Mucosa of rectum (tissue), 2 donors: ENCODE data around the gene CREG2.

ENCODE experiments used
- H3K27ac ChIP-seq, 2 donors: one replicate each; pipeline ENCODE4 v1.7.0; 2013; ENCODE audit warnings: inconsistent platforms in 2 of 2, low read depth in 2 of 2, low read length in 2 of 2
- H3K27me3 ChIP-seq, 2 donors: one replicate each; pipeline ENCODE4 v1.7.0; 2013; ENCODE audit warnings: low read length in 2 of 2; ENCODE audit not compliant: control insufficient read depth in 2 of 2, insufficient read depth in 2 of 2
- H3K36me3 ChIP-seq, 2 donors: one replicate each; pipeline ENCODE4 v1.7.0; 2013; ENCODE audit warnings: low read length in 2 of 2; ENCODE audit not compliant: control insufficient read depth in 2 of 2, insufficient read depth in 2 of 2
- H3K4me1 ChIP-seq, 2 donors: one replicate each; pipeline ENCODE4 v1.7.0; 2013; ENCODE audit warnings: low read length in 2 of 2, mild to moderate bottlenecking in 1 of 2; ENCODE audit not compliant: control insufficient read depth in 2 of 2, insufficient read depth in 2 of 2
- H3K4me3 ChIP-seq, 2 donors: one replicate each; pipeline ENCODE4 v1.7.0; 2013; ENCODE audit warnings: low read length in 2 of 2
- H3K9ac ChIP-seq, 2 donors: one replicate each; pipeline ENCODE4 v1.7.0; 2013; ENCODE audit warnings: low read length in 2 of 2, low read depth in 1 of 2, mild to moderate bottlenecking in 1 of 2
- H3K9me3 ChIP-seq, 2 donors: one replicate each; pipeline ENCODE4 v1.7.0; 2013; ENCODE audit warnings: low read length in 2 of 2; ENCODE audit not compliant: control insufficient read depth in 2 of 2
- donor health status: healthy.
- donor health status: Normal muscosa, but diverticular disease.

Gene CREG2

GRCh38 chr2:101362316-101362715, 25.0 kb downstream of the CREG2 start:
- no peak overlapping the region for H3K27ac ChIP-seq
- H3K4me3 ChIP-seq, result no peak overlapping the region

GRCh38 chr2:101361522-101361921, 25.8 kb downstream of the CREG2 start:
- no peaks in the 10 kb centered on the region for H3K4me1 ChIP-seq
- H3K27me3 ChIP-seq, result peaks cover 0 to 2% of the 10 kb centered on the region in 2 donors
- no peaks in the 10 kb centered on the region for H3K36me3 ChIP-seq
- no peak overlapping the region for H3K9ac ChIP-seq
- no peaks in the 10 kb centered on the region for H3K9me3 ChIP-seq
- no peak overlapping the region for H3K27ac ChIP-seq
- H3K4me3 ChIP-seq, result no peak overlapping the region

More at GRCh38 chr2:101362316-101362715, 25.0 kb downstream of the CREG2 start:
- peaks cover 0 to 2% of the 10 kb centered on the region in 2 donors for H3K27me3 ChIP-seq
- H3K4me1 ChIP-seq, result no peaks in the 10 kb centered on the region
- no peaks in the 10 kb centered on the region for H3K36me3 ChIP-seq
- H3K9ac ChIP-seq, result no peak overlapping the region
- no peaks in the 10 kb centered on the region for H3K9me3 ChIP-seq

- Histone ChIP-seq H3K9ac (no peak overlapping the region), H3K27me3 (peaks cover 0 to 2% of the 10 kb centered on the region in 2 donors), H3K4me3 (no peak overlapping the region), H3K9me3 (no peaks in the 10 kb centered on the region), H3K4me1 (no peaks in the 10 kb centered on the region), H3K36me3 (no peaks in the 10 kb centered on the region), H3K27ac (no peak overlapping the region)
Measured at GRCh38 chr2:101361121-101361520, 26.2 kb downstream of the CREG2 start.

- no peaks in the 10 kb centered on the region for H3K9me3 ChIP-seq
- H3K27me3 ChIP-seq, result peaks cover 0 to 2% of the 10 kb centered on the region in 2 donors
- no peaks in the 10 kb centered on the region for H3K36me3 ChIP-seq
- H3K9ac ChIP-seq, result no peak overlapping the region
- H3K4me3 ChIP-seq, result no peak overlapping the region
- no peaks in the 10 kb centered on the region for H3K4me1 ChIP-seq
- H3K27ac ChIP-seq, result no peak overlapping the region
Measured at GRCh38 chr2:101360232-101360631, 27.1 kb downstream of the CREG2 start.

- Histone ChIP-seq H3K9ac (no peak overlapping the region), H3K4me1 (no peaks in the 10 kb centered on the region), H3K36me3 (no peaks in the 10 kb centered on the region), H3K27me3 (peaks cover 0 to 2% of the 10 kb centered on the region in 2 donors), H3K4me3 (no peak overlapping the region), H3K27ac (no peak overlapping the region), H3K9me3 (no peaks in the 10 kb centered on the region)
Measured at GRCh38 chr2:101359410-101359954, 27.8 kb downstream of the CREG2 start.

- H3K36me3 ChIP-seq, result no peaks in the 10 kb centered on the region
- H3K9me3 ChIP-seq, result no peaks in the 10 kb centered on the region
- H3K27me3 ChIP-seq, result peaks cover 0 to 2% of the 10 kb centered on the region in 2 donors
- no peak overlapping the region for H3K27ac ChIP-seq
- no peaks in the 10 kb centered on the region for H3K4me1 ChIP-seq
- H3K9ac ChIP-seq, result no peak overlapping the region
- H3K4me3 ChIP-seq, result no peak overlapping the region
Measured at GRCh38 chr2:101357376-101357775, 29.9 kb downstream of the CREG2 start.

- H3K27me3 ChIP-seq, result no peaks in the 10 kb centered on the region
- no peak overlapping the region for H3K4me3 ChIP-seq
- no peaks in the 10 kb centered on the region for H3K36me3 ChIP-seq
- H3K9me3 ChIP-seq, result no peaks in the 10 kb centered on the region
- no peak overlapping the region for H3K27ac ChIP-seq
- H3K4me1 ChIP-seq, result no peaks in the 10 kb centered on the region
- H3K9ac ChIP-seq, result no peak overlapping the region
Measured at GRCh38 chr2:101356521-101356920, 30.8 kb downstream of the CREG2 start.

- no peak overlapping the region for H3K9ac ChIP-seq
- no peaks in the 10 kb centered on the region for H3K27me3 ChIP-seq
- no peaks in the 10 kb centered on the region for H3K9me3 ChIP-seq
- H3K27ac ChIP-seq, result no peak overlapping the region
- no peaks in the 10 kb centered on the region for H3K36me3 ChIP-seq
- no peaks in the 10 kb centered on the region for H3K4me1 ChIP-seq
- no peak overlapping the region for H3K4me3 ChIP-seq
Measured at GRCh38 chr2:101356055-101356454, 31.2 kb downstream of the CREG2 start.

GRCh38 chr2:101355401-101356054, 31.8 kb downstream of the CREG2 start:
- Histone ChIP-seq H3K9ac (no peak overlapping the region), H3K27ac (no peak overlapping the region), H3K27me3 (no peaks in the 10 kb centered on the region), H3K9me3 (no peaks in the 10 kb centered on the region), H3K4me3 (no peak overlapping the region), H3K36me3 (no peaks in the 10 kb centered on the region), H3K4me1 (no peaks in the 10 kb centered on the region)

- no peak overlapping the region for H3K27ac ChIP-seq
- H3K9ac ChIP-seq, result no peak overlapping the region
Measured at GRCh38 chr2:101354420-101355311, 32.6 kb downstream of the CREG2 start.

More at GRCh38 chr2:101354420-101355311, 32.6 kb downstream of the CREG2 start:
- Histone ChIP-seq H3K27me3 (no peaks in the 10 kb centered on the region), H3K9me3 (no peaks in the 10 kb centered on the region), H3K4me1 (no peaks in the 10 kb centered on the region), H3K4me3 (no peak overlapping the region), H3K36me3 (no peaks in the 10 kb centered on the region)
